Measurements from ENCODE around the gene PHF24.
"Not testable (repeated sequence)": the region's sequence is repeated elsewhere in the genome, so short reads cannot be mapped to it uniquely, and the experiment has no call there.

PHF24 gene

GRCh38 chr9:34957492-34958410, at the start of gene PHF24:
Gene PHF24, plus strand, starts transcription at chr9:34958285. Its CDS starts 13,014 bp downstream, at chr9:34971299.
- peak; percentile 13 for DNase-seq (ENCODE audit: low read depth)
- H3K4me3 ChIP-seq (ENCODE audit: low read depth, low read length) = peak within 1 kb of the TSS; percentile 32
- TF ChIP-seq, protein P1, sequence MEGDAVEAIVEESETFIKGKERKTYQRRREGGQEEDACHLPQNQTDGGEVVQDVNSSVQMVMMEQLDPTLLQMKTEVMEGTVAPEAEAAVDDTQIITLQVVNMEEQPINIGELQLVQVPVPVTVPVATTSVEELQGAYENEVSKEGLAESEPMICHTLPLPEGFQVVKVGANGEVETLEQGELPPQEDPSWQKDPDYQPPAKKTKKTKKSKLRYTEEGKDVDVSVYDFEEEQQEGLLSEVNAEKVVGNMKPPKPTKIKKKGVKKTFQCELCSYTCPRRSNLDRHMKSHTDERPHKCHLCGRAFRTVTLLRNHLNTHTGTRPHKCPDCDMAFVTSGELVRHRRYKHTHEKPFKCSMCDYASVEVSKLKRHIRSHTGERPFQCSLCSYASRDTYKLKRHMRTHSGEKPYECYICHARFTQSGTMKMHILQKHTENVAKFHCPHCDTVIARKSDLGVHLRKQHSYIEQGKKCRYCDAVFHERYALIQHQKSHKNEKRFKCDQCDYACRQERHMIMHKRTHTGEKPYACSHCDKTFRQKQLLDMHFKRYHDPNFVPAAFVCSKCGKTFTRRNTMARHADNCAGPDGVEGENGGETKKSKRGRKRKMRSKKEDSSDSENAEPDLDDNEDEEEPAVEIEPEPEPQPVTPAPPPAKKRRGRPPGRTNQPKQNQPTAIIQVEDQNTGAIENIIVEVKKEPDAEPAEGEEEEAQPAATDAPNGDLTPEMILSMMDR (conservative IDR thresholded peaks at IDR 0.05; ENCODE audit: low read depth, low read length) = no peak

GRCh38 chr9:34927061-34927460, 31.0 kb upstream of the PHF24 start:
- TF ChIP-seq, protein P1 (conservative IDR thresholded peaks at IDR 0.05; ENCODE audit: low read depth, low read length) = no peak
- H3K4me3 ChIP-seq (ENCODE audit: low read depth, low read length) = no peak overlapping the region
- DNase-seq (ENCODE audit: low read depth) = no peak

DNA sequence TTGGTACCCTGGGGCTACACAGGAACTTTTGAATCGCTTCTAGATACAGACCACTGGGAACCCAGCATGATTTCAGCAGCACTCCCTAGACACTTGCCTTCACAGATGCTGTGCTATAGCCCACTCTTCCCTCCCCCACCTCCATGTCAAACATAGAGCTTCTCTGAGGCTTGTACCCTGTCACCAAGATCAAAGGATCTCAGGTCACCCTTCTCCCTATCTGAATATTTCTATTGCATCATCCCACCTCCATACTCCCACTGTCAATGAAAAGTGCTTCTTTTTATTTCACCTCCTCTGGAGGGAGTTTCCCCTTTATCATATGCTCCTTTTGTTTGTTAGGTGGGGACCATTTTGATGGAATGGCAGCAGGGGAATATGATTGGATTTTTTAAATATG, 29.2 kb upstream of the PHF24 start:
- TF ChIP-seq, protein P1 (conservative IDR thresholded peaks at IDR 0.05; ENCODE audit: low read depth, low read length) = no peak
- H3K4me3 ChIP-seq (ENCODE audit: low read depth, low read length) = no peak overlapping the region
- no peak for DNase-seq (ENCODE audit: low read depth)

- DNase-seq (ENCODE audit: low read depth) = peak; percentile 46
- TF ChIP-seq, protein P1 (conservative IDR thresholded peaks at IDR 0.05; ENCODE audit: low read depth, low read length) = peak; percentile 74
- no peak overlapping the region for H3K4me3 ChIP-seq (ENCODE audit: low read depth, low read length)
Observed at GRCh38 chr9:34929506-34930102, 28.5 kb upstream of the PHF24 start.

GRCh38 chr9:34939989-34940388, 18.1 kb upstream of the PHF24 start:
- peak; percentile 7 for DNase-seq (ENCODE audit: low read depth)
- not testable (repeated sequence) for H3K4me3 ChIP-seq (ENCODE audit: low read depth, low read length)

DNA sequence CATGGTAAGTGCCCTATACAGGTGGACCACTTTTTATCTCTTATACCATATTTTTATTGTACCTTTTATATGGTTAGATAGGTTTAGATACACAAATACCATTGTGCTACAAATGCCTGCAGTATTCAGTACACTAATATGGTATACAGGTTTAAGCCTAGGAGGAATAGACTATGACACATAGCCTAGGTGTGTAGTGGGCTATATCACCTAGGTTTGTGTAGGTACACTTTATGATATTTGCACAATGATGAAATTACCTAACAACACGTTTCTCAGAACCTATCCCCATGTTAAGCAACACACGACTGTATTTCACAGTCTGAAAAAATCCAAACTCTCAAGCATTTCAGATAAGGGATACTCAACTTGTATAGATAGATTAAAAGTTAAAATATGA, 9.6 kb upstream of the PHF24 start:
- DNase-seq (ENCODE audit: low read depth) = no peak
- TF ChIP-seq, protein P1 (conservative IDR thresholded peaks at IDR 0.05; ENCODE audit: low read depth, low read length) = no peak
- H3K4me3 ChIP-seq (ENCODE audit: low read depth, low read length) = no peak overlapping the region

- H3K4me3 ChIP-seq (ENCODE audit: low read depth, low read length) = no peak overlapping the region
- no peak for DNase-seq (ENCODE audit: low read depth)
- TF ChIP-seq, protein P1 (conservative IDR thresholded peaks at IDR 0.05; ENCODE audit: low read depth, low read length) = no peak
Observed at GRCh38 chr9:34954225-34954624, 3.9 kb upstream of the PHF24 start.

DNA sequence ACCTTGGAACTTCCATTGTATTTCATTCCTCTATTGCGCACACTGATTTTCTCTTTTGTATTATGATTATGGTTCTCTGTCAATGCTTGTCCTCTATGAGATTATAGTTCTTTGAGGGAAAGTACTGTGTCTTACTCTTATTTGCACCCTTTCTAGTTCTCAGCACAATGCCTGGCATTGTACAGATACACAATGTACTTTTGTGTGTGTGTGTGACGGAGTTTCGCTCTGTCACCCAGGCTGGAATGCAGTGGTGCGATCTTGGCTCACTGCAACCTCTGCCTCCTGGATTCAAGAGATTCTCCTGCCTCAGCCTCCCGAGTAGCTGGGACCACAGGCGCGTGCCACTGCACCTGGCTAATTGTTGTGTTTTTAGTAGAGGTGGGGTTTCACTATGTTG, 2.0 kb upstream of the PHF24 start:
- H3K4me3 ChIP-seq (ENCODE audit: low read depth, low read length); DNase-seq (ENCODE audit: low read depth): not testable (repeated sequence)

Data from choroid plexus epithelial cell (primary cell).